CD4-positive, alpha-beta T cell treated with Interleukin-17A for 4 hours (primary cell): ENCODE results near the gene RAP1GDS1.

ENCODE experiments used
- DNase-seq: peaks from one replicate; pipeline ENCODE4 v3.0.0-alpha.2; 2020; ENCODE audit warnings: mixed read lengths

The RAP1GDS1 gene, protein sequence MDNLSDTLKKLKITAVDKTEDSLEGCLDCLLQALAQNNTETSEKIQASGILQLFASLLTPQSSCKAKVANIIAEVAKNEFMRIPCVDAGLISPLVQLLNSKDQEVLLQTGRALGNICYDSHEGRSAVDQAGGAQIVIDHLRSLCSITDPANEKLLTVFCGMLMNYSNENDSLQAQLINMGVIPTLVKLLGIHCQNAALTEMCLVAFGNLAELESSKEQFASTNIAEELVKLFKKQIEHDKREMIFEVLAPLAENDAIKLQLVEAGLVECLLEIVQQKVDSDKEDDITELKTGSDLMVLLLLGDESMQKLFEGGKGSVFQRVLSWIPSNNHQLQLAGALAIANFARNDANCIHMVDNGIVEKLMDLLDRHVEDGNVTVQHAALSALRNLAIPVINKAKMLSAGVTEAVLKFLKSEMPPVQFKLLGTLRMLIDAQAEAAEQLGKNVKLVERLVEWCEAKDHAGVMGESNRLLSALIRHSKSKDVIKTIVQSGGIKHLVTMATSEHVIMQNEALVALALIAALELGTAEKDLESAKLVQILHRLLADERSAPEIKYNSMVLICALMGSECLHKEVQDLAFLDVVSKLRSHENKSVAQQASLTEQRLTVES

DNA sequence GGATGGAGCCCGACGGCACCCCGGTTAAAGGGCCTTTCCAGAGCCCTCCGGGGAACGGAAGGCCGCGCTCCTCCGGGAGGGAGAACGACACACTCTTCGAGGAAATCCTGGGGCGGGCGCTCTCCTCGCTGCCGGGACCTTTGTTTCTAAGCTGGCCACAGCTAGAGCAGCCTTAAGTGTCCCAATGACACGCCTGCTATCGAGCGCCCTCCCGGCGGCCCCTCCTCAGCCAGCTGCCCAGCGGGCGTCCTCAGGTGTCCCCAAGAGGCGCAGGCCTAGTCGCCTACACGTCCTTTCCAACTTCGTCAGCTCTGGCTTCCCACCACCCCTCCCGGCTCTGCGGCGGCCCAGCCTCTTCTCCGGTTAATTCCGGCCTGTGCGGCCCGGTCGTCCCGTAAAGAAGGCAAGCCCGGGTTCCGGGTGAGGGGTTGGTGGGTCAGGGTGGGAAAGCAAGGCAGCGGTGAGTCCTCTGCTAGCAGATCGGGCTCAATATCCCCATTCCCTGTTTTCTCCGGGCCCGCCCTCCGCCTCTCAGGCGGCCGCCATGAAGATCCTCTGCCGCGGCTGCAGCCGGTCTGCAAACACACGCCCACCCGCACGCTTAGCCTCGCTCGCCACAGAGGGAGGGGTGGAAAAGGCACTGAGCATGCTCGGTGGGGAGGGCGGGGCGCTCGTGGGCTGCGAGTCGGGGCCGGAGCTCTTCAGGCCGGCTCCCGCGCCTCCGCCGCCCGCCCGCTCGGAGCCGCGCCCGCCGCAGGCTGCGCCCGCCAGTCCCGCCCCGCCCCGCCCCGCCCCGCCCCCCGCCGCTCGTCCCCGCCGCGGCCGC lies at the start of gene RAP1GDS1:
Gene RAP1GDS1, plus strand, starts transcription at position 806 of the 826 bp plus-strand sequence. CDS start 182 bp downstream, outside the sequence.
- DNase-seq: peak; percentile 97

DNA sequence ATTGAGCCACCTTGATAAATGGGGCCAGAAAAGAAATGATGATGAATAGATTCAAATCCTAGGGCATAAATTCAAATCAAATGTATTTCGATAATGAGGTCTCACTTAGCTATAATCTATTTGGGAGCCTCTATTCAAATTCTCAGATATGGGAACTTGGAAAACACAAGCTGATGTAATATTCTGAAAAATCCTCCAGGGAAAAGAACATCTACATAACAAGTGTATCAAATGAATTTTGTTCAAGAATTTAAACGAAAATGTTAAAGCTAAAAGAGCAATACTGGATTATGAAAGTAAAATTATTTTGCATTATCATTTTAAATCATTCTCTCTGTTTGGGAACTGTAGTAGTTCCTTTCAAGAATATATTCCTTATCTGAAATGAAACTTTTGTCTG lies 38.9 kb upstream of the RAP1GDS1 start:
- no peak for DNase-seq

DNA sequence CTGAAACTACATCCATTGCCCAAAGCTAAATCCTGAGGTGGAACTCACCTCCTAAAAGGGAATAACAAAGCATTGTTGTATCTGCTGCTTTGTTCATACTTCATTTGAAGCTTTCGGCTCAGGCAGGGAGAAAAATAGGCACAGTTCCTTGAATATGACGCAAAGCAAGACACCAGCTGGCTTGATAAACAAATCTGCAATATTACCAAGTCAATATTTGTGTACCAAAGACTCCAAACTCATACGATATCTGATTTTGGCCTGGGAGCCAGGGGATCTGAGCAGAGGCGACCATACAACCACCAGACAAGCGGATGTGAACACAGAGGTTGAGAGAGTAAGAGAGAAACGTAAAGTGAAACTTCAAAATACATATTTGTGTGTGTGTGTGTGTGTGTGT lies 34.8 kb upstream of the RAP1GDS1 start:
- no peak for DNase-seq

DNA sequence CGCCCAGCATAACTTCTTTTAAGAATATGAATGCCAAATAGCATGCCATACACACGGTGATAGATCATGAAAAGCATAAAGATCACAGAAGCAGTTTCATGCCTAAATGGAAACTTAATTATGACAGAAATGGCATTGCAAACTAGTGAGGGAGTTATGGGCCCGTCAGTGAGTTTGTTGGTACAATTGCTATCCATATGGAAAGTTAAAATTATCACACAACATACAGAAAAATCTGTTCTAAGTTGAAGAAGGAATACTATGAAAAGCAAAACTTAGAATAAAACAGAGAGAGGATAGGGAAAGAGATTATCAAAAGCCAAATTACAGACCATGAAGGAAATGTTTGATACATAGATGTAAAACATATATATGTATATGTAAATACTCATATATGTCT lies 30.2 kb upstream of the RAP1GDS1 start:
- DNase-seq: no peak

DNA sequence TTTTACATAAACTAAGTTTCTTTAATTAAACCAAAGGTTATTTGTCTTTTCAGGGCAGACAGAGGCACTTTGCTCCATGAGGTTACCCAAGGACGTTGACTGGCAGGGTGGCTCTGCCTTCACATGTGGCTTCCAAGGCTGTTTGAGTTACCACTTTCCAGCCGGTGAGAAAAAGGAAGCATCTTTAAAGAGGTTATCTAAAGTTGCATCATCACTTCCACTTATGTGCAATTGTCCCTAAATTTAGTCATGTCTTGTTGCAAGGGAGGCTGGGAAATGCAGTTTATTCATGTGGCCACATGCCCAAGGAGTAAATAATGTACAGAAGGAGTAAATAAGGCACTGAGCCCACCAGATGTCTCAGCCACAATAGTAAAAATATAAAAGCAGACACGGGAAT lies 29.0 kb upstream of the RAP1GDS1 start:
- DNase-seq: no peak

DNA sequence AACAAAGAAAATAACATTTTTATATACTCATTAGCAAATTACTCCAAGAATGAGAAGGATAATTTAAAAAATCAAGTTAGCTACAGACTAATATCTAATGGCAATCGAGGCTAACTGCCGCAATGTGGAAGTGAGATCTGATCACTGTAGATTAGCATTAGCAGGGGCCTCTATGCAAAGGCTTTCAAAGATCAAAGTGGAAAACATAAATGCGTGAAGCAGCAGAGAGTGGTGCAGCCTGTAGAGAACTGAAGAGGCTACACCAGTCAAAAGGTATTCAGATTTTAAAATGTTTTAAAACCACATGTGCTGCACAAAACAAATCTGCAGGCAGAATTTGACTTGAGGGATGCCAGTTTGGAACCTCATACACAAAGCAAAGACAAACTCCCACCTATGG lies 24.0 kb upstream of the RAP1GDS1 start:
- no peak for DNase-seq

DNA sequence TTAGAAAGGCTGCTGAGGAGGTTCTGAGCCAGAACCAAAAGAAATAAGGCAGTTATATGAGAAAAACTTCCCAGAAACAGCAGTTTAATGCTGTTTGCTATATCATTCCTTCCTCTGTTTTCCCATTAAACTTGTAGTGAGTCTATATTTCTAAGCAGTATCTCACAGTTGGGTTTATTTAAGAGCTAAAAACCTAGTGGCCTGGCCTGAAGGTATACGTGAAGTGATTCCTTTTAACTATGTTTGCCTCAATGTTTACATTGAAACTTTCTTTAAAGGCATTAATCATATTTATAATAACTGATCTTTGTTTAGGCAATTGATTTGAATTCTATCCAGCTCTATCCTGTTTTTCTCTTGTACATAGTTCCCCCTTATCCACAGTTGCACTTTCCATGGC lies 19.1 kb upstream of the RAP1GDS1 start:
- no peak for DNase-seq

DNA sequence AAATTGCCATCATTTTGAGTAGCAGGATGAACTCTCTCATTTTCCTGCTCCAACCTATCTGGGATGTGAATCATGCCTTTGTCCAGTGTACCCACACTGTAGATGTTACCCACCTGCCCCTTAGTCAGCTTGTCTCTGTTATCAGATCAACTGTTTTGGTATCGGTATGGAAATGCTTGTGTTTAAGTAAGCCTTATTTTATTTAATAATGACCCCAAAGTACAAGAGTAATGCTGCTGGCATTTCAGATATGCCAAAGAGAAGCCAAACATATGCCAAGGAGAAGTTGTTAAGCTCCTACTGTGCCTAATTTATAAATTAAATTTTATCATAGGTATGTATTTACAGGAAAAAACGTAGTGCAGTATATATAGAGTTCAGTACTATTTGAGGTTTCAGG lies 18.6 kb upstream of the RAP1GDS1 start:
- DNase-seq: no peak

DNA sequence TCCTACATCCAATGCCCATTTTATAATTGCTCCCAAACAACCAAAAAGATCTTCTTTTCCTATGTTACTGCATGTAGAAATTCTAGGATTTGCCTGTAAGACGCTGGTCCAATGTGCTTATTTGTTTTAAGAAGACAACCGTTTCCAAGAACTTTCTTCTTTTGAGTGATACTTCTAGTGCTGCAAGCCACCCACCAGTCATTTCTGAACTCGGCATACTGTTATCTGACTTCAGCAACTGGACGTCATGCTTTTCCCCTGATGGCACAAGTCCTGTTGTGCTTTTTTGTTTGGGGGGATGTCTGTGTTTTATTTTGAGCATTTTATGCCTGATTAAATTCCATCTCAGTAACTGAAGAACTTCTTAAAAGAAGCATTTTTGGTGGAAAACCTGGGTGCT lies 16.0 kb upstream of the RAP1GDS1 start:
- no peak for DNase-seq

DNA sequence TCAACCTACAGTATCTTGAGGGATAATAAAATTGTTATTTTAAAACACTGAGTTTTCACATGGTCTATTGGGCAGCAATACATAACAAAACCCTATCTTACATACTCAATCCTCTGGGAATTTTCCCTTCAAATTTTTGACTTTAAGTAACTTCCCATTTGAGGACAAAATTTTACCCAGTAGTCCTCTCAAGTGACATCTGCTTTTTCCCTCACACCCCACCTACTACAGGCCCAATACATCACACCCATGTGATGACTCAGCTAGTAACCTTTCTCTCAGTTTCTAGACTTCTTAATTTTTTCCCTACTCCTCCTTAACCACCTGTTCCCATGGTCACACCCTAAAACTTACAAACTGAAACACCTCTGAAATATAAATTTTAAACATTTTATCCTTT lies 12.2 kb upstream of the RAP1GDS1 start:
- DNase-seq: no peak

DNA sequence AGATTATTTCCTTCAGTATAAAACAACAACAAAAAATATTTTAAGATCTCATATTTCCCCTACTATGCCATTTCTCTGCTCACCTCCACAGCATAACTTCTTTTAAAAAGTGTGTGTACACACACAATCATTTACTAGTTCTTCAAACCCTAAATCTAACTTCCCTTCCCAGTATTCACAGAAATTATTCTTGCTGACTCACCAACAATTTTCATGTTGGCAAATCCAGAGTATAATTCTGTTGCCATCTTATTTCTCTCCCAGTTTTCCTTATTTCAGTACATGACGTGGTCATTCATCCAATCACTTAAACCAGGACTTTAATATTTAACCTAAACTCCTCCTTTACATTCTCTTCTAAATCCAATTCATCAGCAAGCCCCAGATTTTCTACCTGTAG lies 11.4 kb upstream of the RAP1GDS1 start:
- no peak for DNase-seq

DNA sequence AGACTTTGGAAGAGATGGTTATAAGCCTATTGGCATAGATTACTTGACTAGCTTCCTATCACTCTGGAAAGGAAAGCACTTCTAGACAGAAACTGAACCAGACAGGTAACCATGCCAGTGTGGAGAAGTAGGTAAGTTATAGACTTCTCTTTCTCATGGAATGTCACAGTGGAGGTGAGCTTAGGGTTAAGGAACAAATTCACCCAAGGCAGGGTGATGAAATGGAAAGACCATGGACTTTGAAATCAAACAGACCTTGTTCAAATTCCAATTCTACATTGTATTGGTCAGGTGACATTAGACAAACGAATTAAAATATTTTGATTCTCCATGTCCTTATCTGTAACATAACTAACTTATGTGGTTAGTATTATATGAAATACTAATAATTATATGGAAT lies 7.7 kb upstream of the RAP1GDS1 start:
- no peak for DNase-seq

DNA sequence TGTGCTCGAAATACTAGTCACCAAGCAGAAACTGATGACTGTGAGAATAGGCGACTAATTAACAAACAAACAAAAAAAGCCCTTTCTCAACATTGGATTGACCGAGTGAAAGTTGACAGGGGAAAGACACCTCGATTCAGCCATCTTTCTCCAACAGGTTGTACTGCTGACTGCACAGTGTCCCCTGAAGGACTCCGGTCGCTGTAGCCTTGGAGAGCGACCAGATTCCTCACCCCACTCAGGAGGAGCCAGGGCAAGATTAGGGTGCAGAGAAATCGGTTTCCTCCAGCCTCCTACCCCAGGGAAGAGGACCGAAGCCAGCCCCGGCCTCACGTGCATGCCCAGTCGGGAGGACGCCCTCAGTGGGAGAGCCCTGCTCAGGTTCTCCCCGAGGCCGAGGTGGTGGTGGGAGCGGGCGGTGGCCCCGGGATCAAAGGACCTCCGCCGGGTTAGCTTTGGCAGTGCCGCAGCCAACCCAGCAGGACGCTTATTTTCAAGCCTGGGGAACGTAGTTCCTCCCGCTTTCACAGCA lies 1.1 kb upstream of the RAP1GDS1 start:
- no peak for DNase-seq

DNA sequence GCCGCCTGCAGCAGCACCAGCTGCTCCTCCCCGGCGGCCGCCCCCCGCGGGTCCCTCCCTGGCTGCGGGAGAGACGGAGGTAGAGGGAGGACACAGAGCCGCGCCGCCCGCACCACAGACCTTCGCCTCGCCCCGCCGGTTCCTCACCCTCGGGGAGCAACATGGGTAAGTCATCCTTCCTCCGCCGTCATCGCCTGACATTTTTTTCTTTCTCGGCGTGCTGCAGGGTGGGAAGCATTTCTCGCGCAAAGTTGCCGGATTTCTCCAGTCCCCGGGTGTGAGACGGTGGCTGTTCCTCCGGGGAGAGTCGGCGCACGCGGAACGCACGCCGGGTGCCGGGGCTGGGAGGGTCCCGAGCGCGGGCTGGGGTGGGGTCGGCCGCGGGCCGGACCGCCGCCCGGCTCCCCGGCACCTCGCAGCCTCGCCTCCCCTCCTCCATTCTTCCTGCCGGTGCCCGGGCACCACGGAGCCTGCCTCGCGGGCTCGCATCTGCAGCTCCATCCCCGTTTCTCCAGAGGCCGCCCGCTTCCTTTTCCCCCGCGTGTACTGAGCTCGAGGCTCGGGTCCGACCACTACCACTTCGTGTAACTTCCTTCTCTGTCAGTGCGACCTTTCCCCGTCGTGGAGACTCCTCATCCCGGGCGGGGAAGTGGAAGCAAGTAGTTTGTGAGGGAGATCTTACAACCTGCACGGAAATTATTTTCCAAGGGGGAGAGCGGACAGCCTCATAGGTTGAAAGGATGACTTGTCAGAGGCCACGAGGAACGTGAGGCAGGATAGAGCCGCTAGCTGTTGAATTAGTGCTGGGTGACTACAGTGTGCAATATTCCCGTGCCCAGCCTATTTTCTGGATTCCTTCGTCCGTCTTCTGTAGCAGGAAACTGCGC lies 464 bp downstream of the RAP1GDS1 start:
- DNase-seq: peak; percentile 56

DNA sequence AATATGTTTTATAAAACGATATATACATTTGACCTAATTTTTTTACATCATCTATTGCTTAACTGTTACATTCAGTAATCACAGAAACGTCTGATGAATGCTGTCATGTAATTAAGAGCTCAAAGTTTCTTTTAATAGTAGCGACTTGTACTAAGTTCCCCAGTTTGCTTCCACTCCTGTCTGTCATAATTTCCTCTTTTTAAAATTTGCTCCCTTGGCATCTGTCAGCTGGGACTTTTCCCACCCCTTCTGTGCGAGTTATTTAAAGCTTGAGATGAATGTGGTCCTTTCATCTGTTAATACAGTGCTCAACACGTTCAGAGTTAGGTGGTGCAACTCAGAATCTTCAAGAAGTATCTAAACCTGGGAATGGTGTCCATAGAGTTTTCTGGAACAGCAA lies 1.2 kb downstream of the RAP1GDS1 start:
- no peak for DNase-seq

DNA sequence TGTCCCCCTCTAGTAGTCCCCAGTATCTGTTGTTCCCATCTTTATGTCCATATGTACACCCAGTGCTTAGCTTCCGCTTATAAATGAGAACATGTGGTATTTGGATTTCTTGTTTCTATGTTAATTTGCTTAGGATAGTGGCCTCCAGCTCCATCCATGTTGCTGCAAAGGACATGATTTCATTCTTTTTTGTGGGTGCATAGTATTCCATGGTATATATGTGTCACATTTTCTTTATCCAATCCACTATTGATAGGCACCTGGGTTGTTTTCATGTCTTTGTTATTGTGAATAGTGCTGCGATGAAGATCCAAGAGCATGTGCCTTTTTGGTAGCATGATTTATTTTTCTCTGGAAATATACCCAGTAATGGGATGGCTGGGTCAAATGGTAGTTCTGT lies 6.3 kb downstream of the RAP1GDS1 start:
- no peak for DNase-seq

DNA sequence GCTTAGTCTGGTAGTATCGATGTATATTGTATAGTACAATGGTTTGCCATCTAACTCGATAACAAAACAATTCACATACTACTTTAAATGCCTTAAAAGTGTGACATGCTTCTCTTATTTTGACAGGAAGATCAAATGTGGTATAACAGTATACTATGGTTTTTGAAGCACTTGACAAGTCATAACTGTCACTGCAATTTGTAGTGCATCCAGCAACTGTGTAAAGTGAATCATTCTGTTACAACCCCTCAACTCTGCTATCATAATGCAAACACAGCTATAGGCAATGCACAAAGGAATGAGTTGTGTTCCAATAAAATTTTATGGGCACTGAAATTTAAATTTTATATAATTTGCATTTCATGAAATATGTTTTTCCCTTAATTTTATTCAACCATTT lies 14.0 kb downstream of the RAP1GDS1 start:
- DNase-seq: no peak

DNA sequence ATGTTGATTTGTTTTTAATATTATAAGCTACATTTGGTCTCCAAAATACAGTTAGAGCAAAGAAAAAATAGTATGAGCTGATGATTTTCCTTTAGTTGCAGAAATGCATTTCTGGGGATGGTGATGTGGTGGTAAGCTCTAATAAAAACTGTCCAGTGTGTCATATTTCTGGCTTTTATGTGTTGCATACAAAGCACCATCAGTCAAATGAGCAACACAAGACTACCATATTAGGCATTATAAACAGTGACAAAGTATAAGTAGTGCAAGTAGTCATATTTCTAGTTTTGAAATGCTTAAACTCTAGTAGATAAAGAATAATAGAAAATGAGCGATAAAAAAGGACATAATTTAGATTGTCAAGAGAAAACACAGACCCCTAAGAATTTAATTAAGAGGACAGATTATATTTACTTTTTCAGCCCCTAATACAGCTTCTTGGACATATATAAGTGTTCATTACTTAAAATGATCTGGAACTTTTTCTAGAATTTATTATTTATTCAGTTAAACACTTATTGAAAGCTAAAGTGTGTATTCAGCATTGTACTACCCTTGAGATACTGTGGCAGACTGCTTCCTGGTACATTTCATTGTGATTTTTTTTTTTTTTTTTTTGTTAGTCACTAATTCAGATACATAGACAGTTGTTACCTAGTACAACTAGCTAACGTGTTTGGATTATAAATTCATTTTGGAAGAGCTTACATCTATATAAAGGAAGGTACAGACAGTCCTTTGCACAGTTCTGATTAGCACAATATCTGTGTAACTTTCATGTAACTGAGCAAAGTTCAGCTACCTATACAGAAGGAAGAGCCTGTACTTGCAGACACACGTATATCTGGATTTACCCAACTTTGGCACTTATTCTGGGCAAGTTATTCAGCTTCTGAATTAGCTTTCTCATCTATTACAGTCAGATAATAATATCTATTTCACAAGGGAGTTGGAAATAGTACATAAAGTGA lies 22.3 kb downstream of the RAP1GDS1 start:
- no peak for DNase-seq

DNA sequence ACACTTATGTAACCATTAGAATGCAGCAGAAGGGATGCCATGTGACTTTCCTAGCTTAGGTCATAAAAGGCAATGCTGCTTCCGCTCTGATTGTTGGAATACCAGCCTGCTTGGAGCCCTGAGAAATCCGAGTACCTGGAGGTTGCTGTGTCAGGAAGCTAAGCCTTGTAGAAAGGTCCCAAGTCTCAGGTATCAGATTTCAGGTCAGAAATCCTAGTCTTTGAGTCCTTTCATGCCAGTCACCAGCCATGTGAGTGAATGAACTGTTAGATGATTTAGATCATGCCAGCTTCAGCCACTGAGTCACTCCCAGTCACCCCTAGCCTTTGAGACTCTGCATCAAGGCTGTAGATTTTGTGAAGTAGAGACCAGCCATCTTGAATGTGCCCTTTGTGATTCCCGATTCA lies 23.5 kb downstream of the RAP1GDS1 start:
- DNase-seq: no peak

DNA sequence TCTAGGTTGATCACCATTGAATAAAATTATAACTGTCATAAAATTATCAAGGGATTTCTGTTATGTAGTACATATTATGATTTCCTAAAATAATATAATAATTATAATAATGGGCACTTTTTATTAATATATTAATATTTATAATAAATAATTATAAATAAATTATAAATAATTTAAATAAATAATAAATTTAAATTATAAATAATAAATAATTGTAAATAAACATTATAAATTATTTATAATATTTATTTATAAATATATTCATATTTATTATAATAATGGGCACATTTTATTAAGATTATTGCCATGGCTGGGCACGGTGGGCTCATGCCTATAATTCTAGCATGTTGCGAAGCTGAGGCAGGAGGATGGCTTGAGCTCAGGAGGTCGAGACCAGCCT lies 24.5 kb downstream of the RAP1GDS1 start:
- no peak for DNase-seq

DNA sequence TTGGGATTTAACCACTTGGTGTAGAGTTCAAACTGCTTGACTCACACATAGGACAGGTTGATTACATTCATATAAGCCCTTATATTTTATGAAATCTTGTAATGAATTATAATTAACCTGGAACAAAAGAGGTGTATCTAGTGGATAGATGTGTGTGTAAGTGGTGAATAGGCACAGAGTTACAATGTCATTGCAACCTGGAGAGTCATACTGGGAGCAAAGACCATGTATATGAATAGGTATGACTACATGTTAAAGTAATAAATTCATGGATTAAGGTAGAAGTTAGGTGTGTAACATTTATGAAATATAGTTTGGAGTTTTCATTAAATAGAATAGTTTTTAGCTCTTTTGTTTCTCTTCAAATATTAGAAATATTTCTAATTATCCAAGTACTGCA lies 26.1 kb downstream of the RAP1GDS1 start:
- DNase-seq: no peak
